PC-3 (cell line): ENCODE data around the gene MRPS18C.

ENCODE experiments used
- CTCF ChIP-seq: fragments of 300-600 bp; sonication (generic); conservative IDR thresholded peaks from 2 replicates; pipeline ENCODE4 v1.5.1; 2017; ENCODE audit warnings: antibody characterized with exemption, low read depth, mild to moderate bottlenecking, low read length
- EZH2 ChIP-seq: fragments of 300-600 bp; sonication (generic); IDR thresholded peaks from one replicate; pipeline ENCODE4 v1.6.1; 2017; ENCODE audit warnings: antibody characterized with exemption, mild to moderate bottlenecking, low read length; ENCODE audit not compliant: unreplicated experiment
- EZH2phosphoT487 ChIP-seq: fragments of 300-600 bp; sonication (generic); IDR thresholded peaks from 2 replicates; pipeline ENCODE4 v1.6.1; 2018; ENCODE audit warnings: mild to moderate bottlenecking, antibody characterized with exemption, low read length, borderline replicate concordance

DNA sequence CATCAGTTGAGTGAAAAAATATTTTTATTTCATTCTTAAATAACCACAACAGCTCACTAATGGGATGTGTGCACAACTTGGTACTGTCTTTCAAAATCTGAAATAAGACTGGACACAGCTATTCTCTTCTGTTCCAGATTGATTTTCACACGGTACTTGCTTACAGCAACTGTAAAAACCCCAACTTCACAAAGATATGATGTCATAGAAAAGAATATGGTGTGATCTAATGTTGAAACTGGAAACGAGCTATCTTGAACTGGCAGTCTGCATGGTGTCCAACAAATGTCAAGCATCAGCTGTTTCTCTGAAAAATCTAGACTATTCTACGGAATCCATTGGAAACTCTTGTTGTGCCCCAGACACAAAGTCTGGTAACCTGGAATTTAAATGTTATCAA, 15.0 kb upstream of the MRPS18C start:
- TF ChIP-seq CTCF (no peak), EZH2 (no peak), EZH2phosphoT487 (no peak)
